K562 (cell line): ENCODE data around the gene HNMT. TPM values are rescaled to one million over a fixed set of nuclear protein-coding genes. Genes with fewer than 3 reads are reported as not detected.
A peak's percentile ranks its signal among the peaks of the same experiment; 100 is the strongest.

Experiments
- ATAC-seq: fragments of 200-7000 bp; cut with Tn5 transposase; 3 replicates; pipeline ENCODE4 v1.9.1; 2020; ENCODE audit warnings: moderate library complexity
- BruUV-seq: library from RNA; stranded (reverse); fragments of 400-500 nt; replicated peaks from 2 replicates; lab custom pipeline; 2021; lab: Mats Ljungman, UMichigan
- CTCF ChIA-PET: fragments of 300-600 bp; formaldehyde crosslinking; extraction: SDS; loops from one replicate; lab custom pipeline; 2021; ENCODE audit warnings: low intra/inter-chr PET ratio; lab: Yijun Ruan, JAX
- POLR2A ChIA-PET: fragments of 300-600, 350-650 bp; sonication (Branson Sonifier 250); formaldehyde crosslinking; extraction: SDS; loops from one replicate; lab custom pipeline; 2021; ENCODE audit warnings: antibody characterized with exemption, inconsistent platforms; lab: Yijun Ruan, JAX
- DNase-seq, 4 experiments: peaks; one replicate each; pipeline versions ENCODE4 v3.0.0 to v3.0.0-alpha.2; 2011 to 2018; ENCODE audit warnings: low spot score in 3 of 4, mixed read lengths in 3 of 4; ENCODE audit errors: extremely low read depth in 1 of 4
- FAIRE-seq: peaks from 2 replicates; lab custom pipeline; 2011; peaks lifted over from hg19 to GRCh38; lab: Jason Lieb, UNC
- H2AFZ ChIP-seq: 2 replicates; pipeline ENCODE4 v1.6.0; 2011; ENCODE audit warnings: low read depth, low read length, control low read depth, inconsistent platforms
- H3K27ac ChIP-seq: fragments of 200-600 bp; 3 replicates; pipeline ENCODE4 v1.8.0; 2011; ENCODE audit warnings: low read depth, mild to moderate bottlenecking, control low read depth, inconsistent platforms, low read length, moderate library complexity, mixed read lengths; ENCODE audit errors: extremely low read depth
- H3K27me3 ChIP-seq, 2 experiments: fragments of 300-600 bp in 1 of 2; 2 replicates in 1 of 2; 3 replicates in 1 of 2; pipeline versions ENCODE4 v1.6.0 to v1.8.0; 2011; ENCODE audit warnings: inconsistent platforms in 2 of 2, low read length in 2 of 2, mild to moderate bottlenecking in 1 of 2, mixed read lengths in 1 of 2, moderate library complexity in 1 of 2; ENCODE audit not compliant: control insufficient read depth in 2 of 2, insufficient read depth in 2 of 2
- H3K36me3 ChIP-seq: fragments of 300-600 bp; 3 replicates; pipeline ENCODE4 v1.8.0; 2011; ENCODE audit warnings: mild to moderate bottlenecking, low read length, inconsistent platforms; ENCODE audit not compliant: control insufficient read depth, insufficient read depth
- H3K4me1 ChIP-seq, 2 experiments: fragments of 200-600 bp in 1 of 2; replicated peaks in 1 of 2; 2 replicates in 1 of 2; 3 replicates in 1 of 2; pipeline versions ENCODE4 v1.5.1 to v1.8.0; 2011; ENCODE audit warnings: inconsistent platforms in 2 of 2, low read length in 2 of 2, mild to moderate bottlenecking in 1 of 2, mixed read lengths in 1 of 2, moderate library complexity in 1 of 2; ENCODE audit not compliant: control insufficient read depth in 2 of 2, insufficient read depth in 2 of 2
- H3K4me2 ChIP-seq: 2 replicates; pipeline ENCODE4 v1.6.1; 2011; ENCODE audit warnings: low read length, control low read depth, inconsistent platforms, mixed read lengths; ENCODE audit not compliant: insufficient read depth
- H3K4me3 ChIP-seq: fragments of 200-600 bp; sonication (generic), shearing (Covaris generic); 2 replicates; pipeline ENCODE4 v1.5.1; 2016; ENCODE audit warnings: control low read depth, inconsistent platforms
- H3K79me2 ChIP-seq: fragments of 200-600 bp; 3 replicates; pipeline ENCODE4 v1.8.0; 2011; ENCODE audit warnings: low read length, inconsistent platforms; ENCODE audit not compliant: control insufficient read depth, insufficient read depth
- H3K9ac ChIP-seq, 2 experiments: 2 replicates each; pipeline versions ENCODE4 v1.6.0 to v1.6.1; 2011; ENCODE audit warnings: low read depth in 2 of 2, low read length in 2 of 2, control low read depth in 1 of 2, inconsistent platforms in 1 of 2, mild to moderate bottlenecking in 1 of 2, mixed read lengths in 1 of 2; ENCODE audit not compliant: insufficient read depth in 1 of 2
- H3K9me1 ChIP-seq: one replicate; pipeline ENCODE4 v1.6.0; 2011; ENCODE audit warnings: inconsistent platforms, mild to moderate bottlenecking, low read length, moderate library complexity; ENCODE audit not compliant: control insufficient read depth, insufficient read depth
- H3K9me3 ChIP-seq: replicated peaks from 2 replicates; pipeline ENCODE4 v1.5.1; 2011; ENCODE audit warnings: low read depth, low read length, inconsistent platforms; ENCODE audit not compliant: control insufficient read depth, insufficient read depth
- H4K20me1 ChIP-seq: replicated peaks from 2 replicates; pipeline ENCODE4 v1.6.1; 2011; ENCODE audit warnings: low read length, inconsistent platforms, mixed read lengths; ENCODE audit not compliant: control insufficient read depth, insufficient read depth
- CHD2 ChIP-seq: IDR thresholded peaks from 2 replicates; pipeline ENCODE4 v1.6.1; 2011; ENCODE audit warnings: low read depth, low read length
- FOXA3 ChIP-seq, 2 experiments: fragments of 450-650 bp in 1 of 2; sonication (generic) in 1 of 2; formaldehyde crosslinking; IDR thresholded peaks in 1 of 2; conservative IDR thresholded peaks in 1 of 2; 2 replicates each; pipeline versions ENCODE4 v1.4.0 to v1.8.0; 2020 to 2022; ENCODE audit warnings: mild to moderate bottlenecking in 2 of 2, missing genetic modification reagents in 1 of 2
- HLTF ChIP-seq: fragments of 450-650 bp; IDR thresholded peaks from 2 replicates; pipeline ENCODE4 v1.6.1; 2016
- HMG20A ChIP-seq: fragments of 450-650 bp; formaldehyde crosslinking; conservative IDR thresholded peaks from 2 replicates; pipeline ENCODE4 v1.4.0; 2020; ENCODE audit warnings: mild to moderate bottlenecking, mixed read lengths
- JUND ChIP-seq, 2 experiments: IDR thresholded peaks; 2 replicates in 1 of 2; 3 replicates in 1 of 2; pipeline ENCODE4 v1.6.1; 2011; ENCODE audit warnings: borderline replicate concordance in 2 of 2, low read depth in 2 of 2, low read length in 2 of 2, improper control_type of control experiment in 1 of 2, missing biosample characterization in 1 of 2, missing genetic modification characterization in 1 of 2, missing genetic modification reagents in 1 of 2
- TRIM24 ChIP-seq, 2 experiments: fragments of 450-650 bp; IDR thresholded peaks; 2 replicates each; pipeline ENCODE4 v1.6.1; 2016
- ZBTB8A ChIP-seq: fragments of 450-650 bp; IDR thresholded peaks from 2 replicates; pipeline ENCODE4 v1.6.1; 2018; ENCODE audit warnings: mild to moderate bottlenecking, moderate library complexity; ENCODE audit not compliant: partially characterized antibody
- ZC3H8 ChIP-seq: fragments of 450-650 bp; IDR thresholded peaks from 2 replicates; pipeline ENCODE4 v1.6.1; 2017
- WGBS: fragments of 100-300 bp; shearing (Covaris generic); methylation state at CpG from one replicate; pipeline ENCODE4 v1.1.6; 2016; ENCODE audit warnings: low coverage, mixed read lengths; ENCODE audit not compliant: insufficient coverage; ENCODE audit errors: missing lambda C conversion rate; 5-methylcytosine and 5-hydroxymethylcytosine counted together
- in situ Hi-C: fragments of 300-500 bp; cut with MboI; formaldehyde crosslinking; loops from 4 replicates; pipeline ENCODE4 v1.15.0; 2018; ENCODE audit warnings: inconsistent platforms, mixed read lengths
- intact Hi-C: fragments of 100-400 bp; cut with micrococcal nuclease; formaldehyde crosslinking; loops from 2 replicates; pipeline ENCODE4 v1.14.2; 2022
- polyA plus RNA-seq, 8 experiments: library from polyadenylated mRNA; depleted of rRNA in 4 of 8; stranded (reverse) in 5 of 8; unstranded in 3 of 8; fragments of >200 nt; fragmentation: Nextera tagmentation in 2 of 8; fragmentation: Illumina TruSeq in 1 of 8; extraction: Ambion mirVana in 2 of 8; extraction: Trizol in 1 of 8; gene quantifications; 2 replicates each; pipeline versions ENCODE4 v1.2.1 to v1.2.3, GENCODE V29; 2011 to 2014; ENCODE audit warnings: inconsistent platforms in 1 of 8, missing spikeins in 1 of 8
- total RNA-seq, 7 experiments: library from RNA; depleted of rRNA in 6 of 7; stranded (reverse); fragments of >200 nt in 6 of 7; fragmentation: Illumina TruSeq in 2 of 7; extraction: Trizol in 2 of 7; gene quantifications; 2 replicates each; pipeline versions ENCODE4 v1.2.1 to v1.2.3, GENCODE V29; 2011 to 2021; ENCODE audit warnings: low replicate concordance in 1 of 7
- TF ChIP-seq, protein P1 (sequence below), 3 experiments: fragments of 200-800 bp in 1 of 3; sonication (Bioruptor generic) in 1 of 3; sonication (generic) in 1 of 3; formaldehyde crosslinking in 1 of 3; IDR thresholded peaks; 2 replicates each; pipeline versions ENCODE4 v1.6.1 to v1.8.0; 2016 to 2022; ENCODE audit warnings: mild to moderate bottlenecking in 2 of 3, missing compliant biosample characterization in 2 of 3, missing genetic modification characterization in 2 of 3, missing genetic modification reagents in 1 of 3
- TF ChIP-seq, protein P2 (sequence below), 2 experiments: IDR thresholded peaks in 1 of 2; conservative IDR thresholded peaks in 1 of 2; 2 replicates each; pipeline ENCODE4 v1.6.1; 2016; ENCODE audit warnings: low read depth in 2 of 2, mild to moderate bottlenecking in 1 of 2, missing compliant biosample characterization in 1 of 2, missing genetic modification characterization in 1 of 2, moderate library complexity in 1 of 2

HNMT gene
- total and polyA plus RNA-seq, 9 of the 15 experiments (the other 6 are each of a cell fraction or from before 2014, with no cell fraction given), result 3.1 to 10.9 (median 5.3) TPM

DNA sequence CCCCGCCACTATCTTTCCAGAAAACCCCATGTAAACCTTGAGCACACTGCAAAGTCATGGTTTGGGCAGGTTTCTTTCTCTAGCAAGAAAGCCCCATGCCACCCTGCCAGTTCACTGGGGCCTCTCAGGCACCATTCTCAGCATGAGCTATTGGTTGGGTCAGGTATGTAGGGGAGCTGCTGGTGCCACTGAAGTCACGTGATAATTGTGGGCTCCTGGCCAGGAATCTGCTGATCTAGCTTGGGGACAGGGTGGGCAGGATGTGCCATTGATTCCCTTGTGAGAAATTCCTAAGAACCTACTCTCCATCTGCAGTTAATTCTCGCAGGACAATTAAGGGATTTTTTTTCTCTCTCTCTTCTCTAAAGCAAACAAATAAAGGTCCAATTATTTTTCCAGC lies 26.5 kb upstream of the HNMT start (continued):
- TF ChIP-seq JUND (IDR thresholded peaks at IDR 0.05; ENCODE audit: borderline replicate concordance, low read depth, low read length), result no peak
- TF ChIP-seq JUND (tag; IDR thresholded peaks at IDR 0.05; ENCODE audit: borderline replicate concordance, low read depth, low read length), result no peak
- no peak for TF ChIP-seq ZBTB8A
- TF ChIP-seq CHD2, result no peak

DNA sequence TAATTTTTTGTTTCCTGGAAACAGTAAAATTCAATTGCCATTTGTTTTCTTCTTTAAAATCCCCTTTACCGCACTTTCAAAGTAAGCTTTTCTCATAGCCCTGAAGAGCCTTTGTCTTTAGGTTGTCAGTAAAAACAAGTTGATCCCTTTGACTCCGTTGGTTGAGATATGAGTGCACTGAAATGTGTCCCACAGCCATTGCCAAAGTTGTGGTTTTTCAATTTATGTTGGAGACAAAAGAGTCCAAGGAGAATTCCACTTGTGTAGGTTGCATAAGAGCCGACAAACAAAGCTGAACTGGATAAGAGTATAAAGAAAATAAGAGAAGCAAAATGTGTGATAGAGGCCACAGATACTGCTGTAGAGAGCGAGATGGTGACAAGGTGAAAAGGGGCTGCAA lies 26.1 kb upstream of the HNMT start:
- BruUV-seq, result no TSS peak
- intact Hi-C loops, result no loop called here
- peak; percentile 47; the same call in 1 of the 3 replicates for ATAC-seq

DNA sequence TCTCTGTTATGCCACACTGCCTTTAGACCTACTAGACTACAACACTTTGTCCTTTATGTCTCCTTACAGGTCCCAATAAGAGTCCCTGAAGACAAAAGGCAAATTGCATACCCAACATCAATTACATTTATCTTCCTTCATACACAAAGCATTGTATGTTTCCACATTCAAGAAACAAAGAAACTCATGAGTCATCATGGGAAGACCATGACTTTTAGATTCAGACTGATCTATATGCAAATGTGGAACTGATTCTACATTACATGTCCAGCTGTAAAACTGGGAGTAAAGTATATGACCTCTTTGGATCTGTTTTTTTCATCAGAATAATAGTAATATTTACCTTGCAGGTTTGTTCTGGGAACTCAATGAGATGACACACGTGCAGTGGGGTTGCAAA lies 25.2 kb upstream of the HNMT start:
- FAIRE-seq (no peak), ATAC-seq (peak; percentile 57), DNase-seq (no peak)
- Histone ChIP-seq H3K9me1 (no peaks in the 10 kb centered on the region), H3K9ac (no peak overlapping the region), H3K27me3 (no peaks in the 10 kb centered on the region), H3K4me2 (peak overlapping the region; percentile 15; the same call in 1 of the 2 replicates), H3K9me3 (no peaks in the 10 kb centered on the region), H3K27ac (no peak overlapping the region), H4K20me1 (no peaks in the 10 kb centered on the region), H2AFZ (peak overlapping the region; percentile 60; the same call in 1 of the 2 replicates), H3K4me1 (peaks cover 0 to 14% of the 10 kb centered on the region in 2 experiments; a peak in 3 of 5 replicates), H3K36me3 (no peaks in the 10 kb centered on the region), H3K4me3 (no peak overlapping the region), H3K79me2 (no peaks in the 10 kb centered on the region)
- no TSS peak for BruUV-seq
- in situ Hi-C loops, result no loop called here
- intact Hi-C loops, result no loop called here
- ChIA-PET POLR2A (no interaction called here), CTCF (no interaction called here)
- WGBS, result 6% methylated on average over 1 of the region's 1 CpG
- TF ChIP-seq, protein P1, sequence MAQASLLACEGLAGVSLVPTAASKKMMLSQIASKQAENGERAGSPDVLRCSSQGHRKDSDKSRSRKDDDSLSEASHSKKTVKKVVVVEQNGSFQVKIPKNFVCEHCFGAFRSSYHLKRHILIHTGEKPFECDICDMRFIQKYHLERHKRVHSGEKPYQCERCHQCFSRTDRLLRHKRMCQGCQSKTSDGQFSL (CRISPR knock-in tag; IDR thresholded peaks at IDR 0.05), result no peak
- TF ChIP-seq, protein P1 (tag; IDR thresholded peaks at IDR 0.05), result no peak
- TF ChIP-seq ZC3H8, result no peak
- TF ChIP-seq HMG20A (CRISPR knock-in tag), result no peak
- TF ChIP-seq, protein P2, sequence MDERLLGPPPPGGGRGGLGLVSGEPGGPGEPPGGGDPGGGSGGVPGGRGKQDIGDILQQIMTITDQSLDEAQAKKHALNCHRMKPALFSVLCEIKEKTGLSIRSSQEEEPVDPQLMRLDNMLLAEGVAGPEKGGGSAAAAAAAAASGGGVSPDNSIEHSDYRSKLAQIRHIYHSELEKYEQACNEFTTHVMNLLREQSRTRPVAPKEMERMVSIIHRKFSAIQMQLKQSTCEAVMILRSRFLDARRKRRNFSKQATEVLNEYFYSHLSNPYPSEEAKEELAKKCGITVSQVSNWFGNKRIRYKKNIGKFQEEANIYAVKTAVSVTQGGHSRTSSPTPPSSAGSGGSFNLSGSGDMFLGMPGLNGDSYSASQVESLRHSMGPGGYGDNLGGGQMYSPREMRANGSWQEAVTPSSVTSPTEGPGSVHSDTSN (CRISPR knock-in tag; IDR thresholded peaks at IDR 0.05; ENCODE audit: low read depth), result no peak
- TF ChIP-seq, protein P2 (tag; conservative IDR thresholded peaks at IDR 0.05; ENCODE audit: low read depth), result no peak
- no peak for TF ChIP-seq HLTF
- no peak for TF ChIP-seq FOXA3 (CRISPR knock-in tag; conservative IDR thresholded peaks at IDR 0.05 in 1 of 2, IDR thresholded peaks at IDR 0.05 in 1 of 2)

More for the DNA sequence above, 26.1 kb upstream of the HNMT start:
- Histone ChIP-seq H3K27ac (no peak overlapping the region), H3K27me3 (no peaks in the 10 kb centered on the region), H3K4me1 (peaks cover 0 to 14% of the 10 kb centered on the region in 2 experiments; a peak in 3 of 5 replicates), H4K20me1 (no peaks in the 10 kb centered on the region), H3K4me3 (no peak overlapping the region), H3K9ac (no peak overlapping the region), H3K36me3 (no peaks in the 10 kb centered on the region), H3K9me1 (no peaks in the 10 kb centered on the region), H2AFZ (no peak overlapping the region), H3K79me2 (no peaks in the 10 kb centered on the region), H3K4me2 (no peak overlapping the region), H3K9me3 (no peaks in the 10 kb centered on the region)
- WGBS, result 15% methylated on average over 4 of the region's 4 CpGs
- ChIA-PET POLR2A (no interaction called here), CTCF (no interaction called here)
- TF ChIP-seq TRIM24 (IDR thresholded peaks at IDR 0.05), result no peak
- in situ Hi-C loops, result no loop called here
- FAIRE-seq, result no peak
- DNase-seq, result no peak
